ENCODE data around the gene EYS.
A peak's percentile ranks its signal among the peaks of the same experiment; 100 is the strongest.
"Not testable (repeated sequence)": the region's sequence is repeated elsewhere in the genome, so short reads cannot be mapped to it uniquely, and the experiment has no call there.

EYS gene

GRCh38 chr6:63862486-63863198 is 1844.4 kb downstream of the EYS start:
- DNase-seq = peak; percentile 2

- no peak for DNase-seq
These were observed 1847.5 kb downstream of the EYS start for GRCh38 chr6:63859528-63859927.

GRCh38 chr6:63858691-63859090 is 1848.3 kb downstream of the EYS start:
- no peak for DNase-seq

- DNase-seq = no peak
These were observed 1850.8 kb downstream of the EYS start for GRCh38 chr6:63856271-63856670.

- DNase-seq = peak; percentile 66
These were observed 1862.7 kb downstream of the EYS start for GRCh38 chr6:63844287-63844686.

- DNase-seq = peak; percentile 9
These were observed 1867.5 kb downstream of the EYS start for GRCh38 chr6:63839485-63839884.

- not testable (repeated sequence) for DNase-seq
These were observed 1878.3 kb downstream of the EYS start for GRCh38 chr6:63828678-63829077.

GRCh38 chr6:63824722-63825121 is 1882.3 kb downstream of the EYS start:
- DNase-seq = no peak

GRCh38 chr6:63821442-63821841 is 1885.6 kb downstream of the EYS start:
- DNase-seq = no peak

- DNase-seq = no peak
These were observed 1887.2 kb downstream of the EYS start for GRCh38 chr6:63819831-63820230.

- no peak for DNase-seq
These were observed 1889.5 kb downstream of the EYS start for GRCh38 chr6:63817492-63818050.

GRCh38 chr6:63816982-63817436 is 1890.0 kb downstream of the EYS start:
- DNase-seq = no peak

- DNase-seq = no peak
These were observed 1890.5 kb downstream of the EYS start for GRCh38 chr6:63816401-63816981.

- DNase-seq = no peak
These were observed 1892.6 kb downstream of the EYS start for GRCh38 chr6:63814459-63814858.

GRCh38 chr6:63813566-63814120 is 1893.4 kb downstream of the EYS start:
- no peak for DNase-seq

GRCh38 chr6:63808576-63808975 is 1898.5 kb downstream of the EYS start:
- no peak for DNase-seq

- no peak for DNase-seq
These were observed 1900.0 kb downstream of the EYS start for GRCh38 chr6:63807056-63807455.

GRCh38 chr6:63806573-63806913 is 1900.5 kb downstream of the EYS start:
- DNase-seq = no peak

- peak; percentile 84 for DNase-seq
These were observed 1901.0 kb downstream of the EYS start for GRCh38 chr6:63805808-63806572.

GRCh38 chr6:63805345-63805744 is 1901.7 kb downstream of the EYS start:
- no peak for DNase-seq

GRCh38 chr6:63804381-63804956 is 1902.6 kb downstream of the EYS start:
- peak; percentile 96 for DNase-seq

- DNase-seq = no peak
These were observed 1903.7 kb downstream of the EYS start for GRCh38 chr6:63803371-63803770.

- DNase-seq = peak; percentile 42
These were observed 1904.3 kb downstream of the EYS start for GRCh38 chr6:63802606-63803206.

All from fibroblast of skin of right biceps (primary cell).